Trophoblast cell (in vitro differentiated cells and primary cell): ENCODE measurements around the gene ANGPTL7.

Experiments used
- DNase-seq, 2 donors: peaks; one replicate each; pipeline ENCODE4 v3.0.0-alpha.2; 2016
- H2AFZ ChIP-seq: 2 replicates; pipeline ENCODE4 v1.6.1; 2013; ENCODE audit warnings: low read length, moderate library complexity, mild to moderate bottlenecking; ENCODE audit not compliant: insufficient read depth, poor library complexity
- H2AK5ac ChIP-seq: 2 replicates; pipeline ENCODE4 v1.6.1; 2013; ENCODE audit warnings: mild to moderate bottlenecking, low read length
- H2BK120ac ChIP-seq: 2 replicates; pipeline ENCODE4 v1.6.1; 2013; ENCODE audit warnings: low read length, mild to moderate bottlenecking, moderate library complexity; ENCODE audit not compliant: insufficient read depth, poor library complexity
- H2BK12ac ChIP-seq: 2 replicates; pipeline ENCODE4 v1.6.1; 2013; ENCODE audit warnings: mild to moderate bottlenecking, low read length, moderate library complexity
- H2BK5ac ChIP-seq: 2 replicates; pipeline ENCODE4 v1.6.1; 2013; ENCODE audit warnings: low read length, low read depth, moderate library complexity, mild to moderate bottlenecking; ENCODE audit not compliant: poor library complexity
- H3K14ac ChIP-seq: 2 replicates; pipeline ENCODE4 v1.6.1; 2013; ENCODE audit warnings: mild to moderate bottlenecking, low read length
- H3K18ac ChIP-seq: 2 replicates; pipeline ENCODE4 v1.6.1; 2013; ENCODE audit warnings: mild to moderate bottlenecking, low read length
- H3K23ac ChIP-seq: 2 replicates; pipeline ENCODE4 v1.6.1; 2013; ENCODE audit warnings: low read length
- H3K27ac ChIP-seq: 2 replicates; pipeline ENCODE4 v1.5.1; 2013; ENCODE audit warnings: low read depth, mild to moderate bottlenecking, inconsistent platforms, low read length, moderate library complexity
- H3K27me3 ChIP-seq: 2 replicates; pipeline ENCODE4 v1.6.1; 2013; ENCODE audit warnings: inconsistent platforms, mild to moderate bottlenecking, low read length, moderate library complexity; ENCODE audit not compliant: insufficient read depth
- H3K36me3 ChIP-seq, 2 experiments: 1 replicate in 1 of 2; 2 replicates in 1 of 2; pipeline ENCODE4 v1.6.1; 2013; ENCODE audit warnings: low read length in 2 of 2, mild to moderate bottlenecking in 2 of 2, moderate library complexity in 1 of 2; ENCODE audit not compliant: insufficient read depth in 2 of 2, control insufficient read depth in 1 of 2
- H3K4ac ChIP-seq: 2 replicates; pipeline ENCODE4 v1.6.1; 2013; ENCODE audit warnings: low read depth, mild to moderate bottlenecking, low read length, moderate library complexity
- H3K4me1 ChIP-seq, 2 experiments: 1 replicate in 1 of 2; 2 replicates in 1 of 2; pipeline ENCODE4 v1.6.1; 2013; ENCODE audit warnings: low read length in 2 of 2, mild to moderate bottlenecking in 2 of 2, moderate library complexity in 1 of 2; ENCODE audit not compliant: insufficient read depth in 2 of 2, control insufficient read depth in 1 of 2
- H3K4me2 ChIP-seq: 2 replicates; pipeline ENCODE4 v1.6.1; 2013; ENCODE audit warnings: inconsistent platforms, mild to moderate bottlenecking, low read length, moderate library complexity
- H3K4me3 ChIP-seq: 2 replicates; pipeline ENCODE4 v1.5.1; 2013; ENCODE audit warnings: mild to moderate bottlenecking, low read depth, low read length, inconsistent platforms
- H3K79me1 ChIP-seq: one replicate; pipeline ENCODE4 v1.6.1; 2013; ENCODE audit warnings: low read length
- H3K79me2 ChIP-seq: 2 replicates; pipeline ENCODE4 v1.6.1; 2013; ENCODE audit warnings: low read length, mild to moderate bottlenecking; ENCODE audit not compliant: control insufficient read depth, insufficient read depth, poor library complexity
- H3K9ac ChIP-seq: 2 replicates; pipeline ENCODE4 v1.6.1; 2013; ENCODE audit warnings: mild to moderate bottlenecking, low read length
- H3K9me3 ChIP-seq: 2 replicates; pipeline ENCODE4 v1.6.1; 2013; ENCODE audit warnings: low read depth, mild to moderate bottlenecking, control low read depth, inconsistent platforms, low read length; ENCODE audit not compliant: insufficient read depth
- H4K12ac ChIP-seq: 2 replicates; pipeline ENCODE4 v1.6.1; 2013; ENCODE audit warnings: low read depth, mild to moderate bottlenecking, low read length, moderate library complexity
- H4K8ac ChIP-seq: 2 replicates; pipeline ENCODE4 v1.6.1; 2013; ENCODE audit warnings: low read depth, mild to moderate bottlenecking, low read length, moderate library complexity
- H4K91ac ChIP-seq: one replicate; pipeline ENCODE4 v1.6.1; 2013; ENCODE audit warnings: low read depth, mild to moderate bottlenecking, low read length, moderate library complexity
- WGBS: extraction: QIAGEN DNeasy Blood & Tissue Kit; methylation state at CpG from one replicate; pipeline ENCODE4 v1.1.7; 2013; ENCODE audit warnings: missing lambda C conversion rate; ENCODE audit not compliant: insufficient read length, insufficient coverage; ENCODE audit errors: extremely low coverage; 5-methylcytosine and 5-hydroxymethylcytosine counted together

Gene ANGPTL7

DNA sequence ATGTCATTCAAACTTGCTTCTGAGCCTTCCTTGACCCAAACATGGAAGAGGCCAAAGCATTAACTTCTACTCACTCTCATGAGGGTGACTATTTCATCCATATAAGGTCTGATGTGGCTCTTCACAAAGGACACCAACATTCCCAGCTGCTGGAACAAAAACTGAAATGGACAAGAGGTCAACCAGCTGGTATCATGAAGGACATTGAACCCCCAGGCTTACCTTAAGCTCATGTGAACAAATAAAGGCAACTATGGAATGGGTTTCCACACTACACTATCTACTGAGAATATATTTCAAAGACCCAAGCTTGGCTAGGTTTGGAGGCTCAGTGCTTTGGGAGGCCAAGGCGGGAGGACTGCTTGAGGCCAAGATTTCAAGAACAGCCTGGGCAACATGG, 26.9 kb downstream of the ANGPTL7 start:
- Histone ChIP-seq H4K12ac (no peak overlapping the region), H4K8ac (no peak overlapping the region), H3K36me3 (peaks cover 22 to 50% of the 10 kb centered on the region in 2 experiments), H2AFZ (no peak overlapping the region), H3K14ac (no peak overlapping the region), H3K18ac (no peak overlapping the region), H2BK120ac (no peak overlapping the region), H3K9me3 (no peaks in the 10 kb centered on the region), H2AK5ac (no peak overlapping the region), H3K4me1 (no peaks in the 10 kb centered on the region), H3K79me1 (no peaks in the 10 kb centered on the region), H2BK12ac (no peak overlapping the region), H3K4me2 (no peak overlapping the region), H4K91ac (no peak overlapping the region), H2BK5ac (no peak overlapping the region), H3K4me3 (no peak overlapping the region), H3K27ac (no peak overlapping the region), H3K23ac (no peak overlapping the region), H3K9ac (no peak overlapping the region), H3K4ac (no peak overlapping the region), H3K27me3 (no peaks in the 10 kb centered on the region), H3K79me2 (no peaks in the 10 kb centered on the region)
- no CpG with 5 or more reads among the region's 1 CpG for WGBS
- no peak for DNase-seq

DNA sequence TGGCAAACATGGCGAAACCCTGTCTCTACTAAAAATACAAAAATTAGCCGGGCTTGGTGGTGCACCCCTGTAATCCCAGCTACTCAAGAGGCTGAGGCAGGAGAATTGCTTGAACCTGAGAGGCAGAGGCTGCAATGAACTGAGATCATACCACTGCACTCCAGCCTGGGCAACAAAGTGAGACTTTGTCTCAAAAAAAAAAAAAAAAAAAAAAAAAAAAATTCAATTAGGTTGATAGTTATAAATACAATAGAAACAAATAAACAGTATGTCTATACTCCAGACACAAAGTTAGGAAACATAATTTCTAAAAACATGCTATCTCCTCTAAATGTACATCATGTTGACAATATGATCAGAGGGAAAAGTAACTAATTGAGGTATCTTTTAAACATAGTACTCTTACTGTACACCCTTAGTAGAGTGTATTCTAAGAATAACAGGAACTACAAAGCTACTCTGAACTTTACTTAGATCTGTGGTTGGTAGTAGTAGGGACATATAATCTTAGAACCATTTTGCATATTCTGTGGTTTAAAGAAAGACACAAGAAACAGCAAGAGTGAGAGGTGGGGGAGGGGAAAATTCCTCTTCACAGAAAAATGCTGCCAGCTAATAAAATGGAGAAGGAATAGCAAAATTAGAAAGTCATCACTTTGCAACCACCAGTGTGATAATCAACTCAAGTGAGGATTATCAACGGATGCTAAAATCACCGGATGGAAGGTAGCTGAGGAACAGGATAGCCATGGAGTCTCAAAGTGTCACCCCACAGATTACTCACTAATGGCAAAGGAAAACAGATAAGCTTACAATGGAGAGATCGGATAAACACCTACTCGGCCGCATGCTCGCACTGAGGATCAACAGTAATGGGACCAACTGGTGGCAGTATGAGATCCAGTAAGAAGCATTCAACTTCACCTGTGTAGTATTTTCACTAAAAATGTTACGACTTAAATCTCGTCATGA, 38.2 kb downstream of the ANGPTL7 start:
- no peak overlapping the region for H3K23ac ChIP-seq
- no peak overlapping the region for H3K18ac ChIP-seq
- DNase-seq, result no peak
- peaks cover 23 to 47% of the 10 kb centered on the region in 2 experiments for H3K36me3 ChIP-seq
- H3K9me3 ChIP-seq, result no peaks in the 10 kb centered on the region
- H3K9ac ChIP-seq, result no peak overlapping the region
- no peak overlapping the region for H2BK120ac ChIP-seq
- no peak overlapping the region for H3K14ac ChIP-seq
- H3K27me3 ChIP-seq, result no peaks in the 10 kb centered on the region
- H2BK5ac ChIP-seq, result no peak overlapping the region
- H2AK5ac ChIP-seq, result no peak overlapping the region
- no CpG with 5 or more reads among the region's 10 CpGs for WGBS
- H3K4me1 ChIP-seq, result no peaks in the 10 kb centered on the region
- H3K79me2 ChIP-seq, result no peaks in the 10 kb centered on the region
- no peak overlapping the region for H4K12ac ChIP-seq
- no peak overlapping the region for H3K4me2 ChIP-seq
- H3K79me1 ChIP-seq, result no peaks in the 10 kb centered on the region
- no peak overlapping the region for H3K27ac ChIP-seq
- no peak overlapping the region for H4K8ac ChIP-seq
- H3K4me3 ChIP-seq, result no peak overlapping the region
- no peak overlapping the region for H3K4ac ChIP-seq
- H2BK12ac ChIP-seq, result no peak overlapping the region
- no peak overlapping the region for H2AFZ ChIP-seq
- no peak overlapping the region for H4K91ac ChIP-seq

DNA sequence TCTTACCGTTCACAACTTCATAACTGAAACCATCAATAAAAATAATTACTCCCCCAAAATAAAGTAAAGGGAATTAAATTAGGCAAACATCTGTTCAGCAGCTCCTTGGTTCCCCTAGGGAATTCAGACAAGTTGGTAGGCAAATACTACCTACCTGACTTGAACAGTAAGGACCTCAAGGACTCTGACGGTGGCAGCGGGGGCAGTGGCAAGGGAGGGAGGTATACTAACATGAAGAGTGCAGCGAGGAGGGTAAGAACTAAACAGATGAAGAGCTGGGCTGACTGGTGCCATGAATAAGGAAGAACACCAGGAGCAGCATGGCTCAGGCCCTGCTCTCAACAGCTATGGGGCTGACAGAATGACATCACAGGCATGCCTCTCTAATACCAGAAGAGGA, 40.0 kb downstream of the ANGPTL7 start:
- H2BK5ac ChIP-seq, result no peak overlapping the region
- H2AK5ac ChIP-seq, result no peak overlapping the region
- H4K91ac ChIP-seq, result no peak overlapping the region
- no peak overlapping the region for H3K4me3 ChIP-seq
- no peak overlapping the region for H3K27ac ChIP-seq
- no peak overlapping the region for H2BK12ac ChIP-seq
- H3K36me3 ChIP-seq, result peaks cover 24 to 54% of the 10 kb centered on the region in 2 experiments
- no peak overlapping the region for H2BK120ac ChIP-seq
- no peaks in the 10 kb centered on the region for H3K79me2 ChIP-seq
- no peaks in the 10 kb centered on the region for H3K9me3 ChIP-seq
- no peak overlapping the region for H3K4ac ChIP-seq
- H3K23ac ChIP-seq, result no peak overlapping the region
- H3K4me1 ChIP-seq, result no peaks in the 10 kb centered on the region
- DNase-seq, result no peak
- no peak overlapping the region for H2AFZ ChIP-seq
- no peak overlapping the region for H3K14ac ChIP-seq
- 100% methylated on average over 1 of the region's 4 CpGs for WGBS
- no peaks in the 10 kb centered on the region for H3K79me1 ChIP-seq
- H3K27me3 ChIP-seq, result no peaks in the 10 kb centered on the region
- no peak overlapping the region for H3K4me2 ChIP-seq
- H4K8ac ChIP-seq, result no peak overlapping the region
- no peak overlapping the region for H4K12ac ChIP-seq
- H3K9ac ChIP-seq, result no peak overlapping the region
- H3K18ac ChIP-seq, result no peak overlapping the region

DNA sequence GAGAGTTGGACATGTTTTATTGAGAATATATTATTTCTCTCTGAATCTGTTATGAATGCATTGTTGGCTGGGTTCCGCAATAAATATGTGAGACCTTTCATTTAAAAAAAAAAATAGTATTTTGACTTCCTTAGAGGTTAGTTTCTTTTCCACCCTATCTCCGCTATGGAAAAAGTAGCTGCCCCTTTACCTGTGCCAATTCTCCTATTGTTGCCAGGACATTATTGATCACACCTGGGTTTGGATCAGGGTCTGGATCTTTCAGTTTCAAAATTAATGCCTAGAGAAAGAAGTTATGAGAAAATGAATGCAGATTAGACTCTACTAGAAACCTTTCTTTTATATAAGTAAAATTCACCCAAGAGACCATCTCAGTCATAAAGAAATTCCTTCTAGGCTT, 44.1 kb downstream of the ANGPTL7 start:
- Histone ChIP-seq H2BK12ac (no peak overlapping the region), H3K14ac (no peak overlapping the region), H3K9me3 (peaks cover under 1% of the 10 kb centered on the region), H3K79me1 (no peaks in the 10 kb centered on the region), H4K91ac (no peak overlapping the region), H3K23ac (no peak overlapping the region), H3K4me3 (no peak overlapping the region), H2BK120ac (no peak overlapping the region), H2AK5ac (no peak overlapping the region), H3K18ac (no peak overlapping the region), H3K9ac (no peak overlapping the region), H4K8ac (no peak overlapping the region), H3K4ac (no peak overlapping the region), H2AFZ (no peak overlapping the region), H2BK5ac (no peak overlapping the region), H3K4me1 (no peaks in the 10 kb centered on the region), H3K79me2 (no peaks in the 10 kb centered on the region), H3K27ac (no peak overlapping the region), H3K27me3 (no peaks in the 10 kb centered on the region), H3K36me3 (peaks cover 34 to 69% of the 10 kb centered on the region in 2 experiments), H4K12ac (no peak overlapping the region), H3K4me2 (no peak overlapping the region)
- DNase-seq, result no peak
- no CpG with 5 or more reads among the region's 2 CpGs for WGBS
